Body of pancreas (tissue), 4 donors: ENCODE measurements around the gene SLC7A8. TPM values are rescaled to one million over a fixed set of nuclear protein-coding genes. Genes with fewer than 3 reads are reported as not detected.

Experiments
- ATAC-seq: fragments of 150-250 bp; one replicate; pipeline ENCODE4 v1.9.1; 2016
- DNase-seq, 4 donors: peaks; one replicate each; pipeline ENCODE4 v3.0.0-alpha.2; 2019
- H3K27ac ChIP-seq, 4 donors: fragments of 200-600 bp; sonication (generic); 1 replicate in 3 of 4; 2 replicates in 1 of 4; pipeline versions ENCODE4 v1.5.1 to v1.6.1; 2016 to 2019; ENCODE audit warnings: mild to moderate bottlenecking in 1 of 4, mixed read lengths in 1 of 4, moderate library complexity in 1 of 4
- H3K27me3 ChIP-seq, 2 donors: fragments of 200-600 bp; sonication (generic); one replicate each; pipeline ENCODE4 v1.6.0; 2016; ENCODE audit warnings: mild to moderate bottlenecking in 1 of 2
- H3K36me3 ChIP-seq, 2 donors: fragments of 200-600 bp; sonication (generic); replicated peaks in 1 of 2; 2 replicates each; pipeline ENCODE4 v1.5.1; 2016; ENCODE audit warnings: low read depth in 2 of 2; ENCODE audit not compliant: insufficient read depth in 1 of 2
- H3K4me1 ChIP-seq: fragments of 200-600 bp; sonication (generic); one replicate; pipeline ENCODE4 v1.6.0; 2016
- H3K4me3 ChIP-seq, 2 donors: fragments of 200-600 bp; sonication (generic); 1 replicate in 1 of 2; 2 replicates in 1 of 2; pipeline ENCODE4 v1.5.1; 2016 to 2019
- H3K9me3 ChIP-seq, 3 donors: fragments of 200-600 bp; sonication (generic); 1 replicate in 2 of 3; 2 replicates in 1 of 3; pipeline ENCODE4 v1.5.1; 2016
- CTCF ChIP-seq, 7 experiments: fragments of 450-650 bp in 4 of 7; fragments of 200-600 bp in 3 of 7; sonication (generic) in 3 of 7; IDR thresholded peaks; one replicate each; pipeline ENCODE4 v1.5.1; 2016 to 2019; ENCODE audit warnings: antibody characterized with exemption in 7 of 7
- POLR2A ChIP-seq, 3 donors: fragments of 450-650 bp; IDR thresholded peaks; one replicate each; pipeline ENCODE4 v1.6.1; 2016; ENCODE audit warnings: antibody characterized with exemption in 3 of 3, mild to moderate bottlenecking in 2 of 3
- WGBS, 2 donors: methylation state at CpG; one replicate each; pipeline ENCODE4 v1.1.5; 2017; 5-methylcytosine and 5-hydroxymethylcytosine counted together
- intact Hi-C: fragments of 100-400 bp; cut with DNase I; formaldehyde crosslinking; loops from one replicate; pipeline ENCODE4 v1.15.1; 2023
- total RNA-seq, 2 donors: library from RNA; depleted of rRNA; stranded (reverse); fragments of >200 nt; gene quantifications; one replicate each; pipeline ENCODE4 v1.1.0, GENCODE V29; 2016

SLC7A8 gene
- total RNA-seq, 2 donors from 2014 or later: 17.8 to 18.2 TPM

- Histone ChIP-seq H3K9me3 (no peaks in the 10 kb centered on the region), H3K4me1 (no peaks in the 10 kb centered on the region), H3K27ac (no peak overlapping the region), H3K36me3 (no peaks in the 10 kb centered on the region), H3K27me3 (no peaks in the 10 kb centered on the region), H3K4me3 (no peak overlapping the region)
- ATAC-seq (no peak), DNase-seq (no peak)
- intact Hi-C loops: no loop called here
- WGBS, 2 donors: 89% methylated on average over 5 of the region's 5 CpGs
- TF ChIP-seq CTCF (IDR thresholded peaks at IDR 0.05): no peak
- TF ChIP-seq POLR2A (IDR thresholded peaks at IDR 0.05): no peak
These were observed 52.0 kb downstream of the SLC7A8 start for GRCh38 chr14:23131482-23131881.

GRCh38 chr14:23130871-23131270 is 52.6 kb downstream of the SLC7A8 start:
- ATAC-seq: no peak
- 60 to 86% methylated on average over 3 of the region's 3 CpGs for WGBS, 2 donors
- no peak overlapping the region for H3K27ac ChIP-seq

GRCh38 chr14:23129759-23130316 is 53.6 kb downstream of the SLC7A8 start:
- WGBS, 2 donors: 80 to 94% methylated on average over 7 of the region's 7 CpGs
- intact Hi-C loops: no loop called here
- no peaks in the 10 kb centered on the region for H3K4me1 ChIP-seq
- H3K36me3 ChIP-seq: no peaks in the 10 kb centered on the region
- H3K27me3 ChIP-seq: no peaks in the 10 kb centered on the region
- TF ChIP-seq POLR2A (IDR thresholded peaks at IDR 0.05) (no peak), CTCF (IDR thresholded peaks at IDR 0.05) (no peak)
- H3K27ac ChIP-seq: no peak overlapping the region
- no peaks in the 10 kb centered on the region for H3K9me3 ChIP-seq
- H3K4me3 ChIP-seq: no peak overlapping the region
- ATAC-seq: no peak
- DNase-seq: no peak

More at GRCh38 chr14:23130871-23131270, 52.6 kb downstream of the SLC7A8 start:
- H3K4me1 ChIP-seq: no peaks in the 10 kb centered on the region
- intact Hi-C loops: no loop called here
- TF ChIP-seq CTCF (IDR thresholded peaks at IDR 0.05) (no peak), POLR2A (IDR thresholded peaks at IDR 0.05) (no peak)
- H3K4me3 ChIP-seq: no peak overlapping the region
- no peaks in the 10 kb centered on the region for H3K9me3 ChIP-seq
- no peaks in the 10 kb centered on the region for H3K36me3 ChIP-seq
- DNase-seq: no peak
- H3K27me3 ChIP-seq: no peaks in the 10 kb centered on the region

- no peaks in the 10 kb centered on the region for H3K36me3 ChIP-seq
- TF ChIP-seq POLR2A (IDR thresholded peaks at IDR 0.05) (no peak), CTCF (IDR thresholded peaks at IDR 0.05) (no peak)
- intact Hi-C loops: no loop called here
These were observed 54.3 kb downstream of the SLC7A8 start for GRCh38 chr14:23128969-23129758.

More at GRCh38 chr14:23128969-23129758, 54.3 kb downstream of the SLC7A8 start:
- Histone ChIP-seq H3K27me3 (no peaks in the 10 kb centered on the region), H3K4me1 (no peaks in the 10 kb centered on the region), H3K9me3 (no peaks in the 10 kb centered on the region), H3K4me3 (no peak overlapping the region), H3K27ac (no peak overlapping the region)
- WGBS, 2 donors: 86 to 88% methylated on average over 7 of the region's 7 CpGs
- no peak for DNase-seq
- ATAC-seq: no peak
